HG03442 (cell line): ENCODE data around the gene DYNLRB1.
A peak's percentile ranks its signal among the peaks of the same experiment; 100 is the strongest.
"Not testable (repeated sequence)": the region's sequence is repeated elsewhere in the genome, so short reads cannot be mapped to it uniquely, and the experiment has no call there.

Experiments used
- ATAC-seq: cut with Tn5 transposase; IDR thresholded peaks from one replicate; pipeline ENCODE4 v1.9.1; 2021; ENCODE audit warnings: mild to moderate bottlenecking, moderate library complexity; ENCODE audit not compliant: unreplicated experiment

The DYNLRB1 gene

DNA sequence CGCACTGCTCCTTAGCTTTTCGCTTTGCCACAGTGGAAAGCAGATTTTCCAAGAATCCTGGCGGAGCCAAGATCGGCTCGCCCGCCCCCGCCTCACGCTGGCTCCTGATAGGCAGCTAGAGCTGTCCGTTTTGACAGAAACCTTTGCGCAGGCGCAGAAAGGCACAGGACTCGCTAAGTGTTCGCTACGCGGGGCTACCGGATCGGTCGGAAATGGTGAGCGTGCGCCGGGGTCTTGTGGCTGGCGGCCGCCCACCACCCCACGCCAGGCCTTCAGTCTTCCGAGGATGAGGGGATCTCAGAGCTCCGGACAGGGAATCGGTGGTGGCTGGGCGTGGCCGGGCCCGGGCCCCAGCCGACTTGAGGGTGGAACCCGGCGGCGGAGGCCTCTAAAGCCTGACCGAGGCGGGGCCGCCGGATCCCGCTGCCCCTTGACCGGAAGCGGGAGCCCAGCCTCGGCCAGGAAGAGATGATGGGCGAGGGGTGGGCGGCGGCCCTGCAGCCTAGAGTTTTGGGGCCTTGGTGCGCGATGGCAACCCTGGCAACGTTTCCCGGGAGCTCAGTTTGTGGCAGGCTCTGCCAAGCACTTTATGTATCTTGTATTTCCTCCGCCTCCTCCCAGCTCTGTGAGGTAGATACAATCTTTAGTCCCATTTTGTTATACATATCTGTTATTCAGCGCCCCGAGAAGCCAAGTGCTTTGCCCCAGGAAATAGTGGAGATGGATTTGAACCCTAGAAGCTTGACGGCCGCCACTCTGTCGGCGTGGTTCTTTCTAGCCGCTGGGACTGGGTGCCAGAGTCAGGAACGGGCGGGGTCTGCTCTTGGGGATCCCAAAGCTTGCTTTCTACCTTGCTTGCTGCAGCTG lies at the start of gene DYNLRB1:
TSS of gene DYNLRB1 (plus strand) at position 176 of the 867 bp plus-strand sequence. CDS start at position 213, 37 bp downstream.
- ATAC-seq, result peak; percentile 64

DNA sequence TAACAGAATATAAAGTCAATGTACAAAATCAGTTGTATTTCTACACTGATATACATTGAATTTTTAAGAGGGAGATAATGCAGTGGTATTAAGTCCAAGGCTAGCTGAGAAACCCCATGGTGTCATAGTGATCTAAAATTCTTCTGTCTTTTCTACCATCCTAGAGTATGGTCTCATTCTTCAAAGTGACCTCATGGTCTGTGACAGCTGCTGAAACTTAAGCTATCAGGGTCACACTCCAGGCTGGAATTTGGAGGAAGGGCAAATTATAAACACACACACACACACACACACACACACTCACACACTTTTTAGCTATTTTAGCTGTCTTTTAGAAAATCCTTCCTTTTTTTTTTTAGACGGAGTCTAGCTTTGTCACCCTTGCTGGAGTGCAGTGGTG lies 47.3 kb upstream of the DYNLRB1 start:
- ATAC-seq, result no peak

- ATAC-seq, result no peak
Observed at GRCh38 chr20:34472246-34472925, 43.8 kb upstream of the DYNLRB1 start.

GRCh38 chr20:34473262-34473883 lies 42.8 kb upstream of the DYNLRB1 start:
- ATAC-seq, result no peak

DNA sequence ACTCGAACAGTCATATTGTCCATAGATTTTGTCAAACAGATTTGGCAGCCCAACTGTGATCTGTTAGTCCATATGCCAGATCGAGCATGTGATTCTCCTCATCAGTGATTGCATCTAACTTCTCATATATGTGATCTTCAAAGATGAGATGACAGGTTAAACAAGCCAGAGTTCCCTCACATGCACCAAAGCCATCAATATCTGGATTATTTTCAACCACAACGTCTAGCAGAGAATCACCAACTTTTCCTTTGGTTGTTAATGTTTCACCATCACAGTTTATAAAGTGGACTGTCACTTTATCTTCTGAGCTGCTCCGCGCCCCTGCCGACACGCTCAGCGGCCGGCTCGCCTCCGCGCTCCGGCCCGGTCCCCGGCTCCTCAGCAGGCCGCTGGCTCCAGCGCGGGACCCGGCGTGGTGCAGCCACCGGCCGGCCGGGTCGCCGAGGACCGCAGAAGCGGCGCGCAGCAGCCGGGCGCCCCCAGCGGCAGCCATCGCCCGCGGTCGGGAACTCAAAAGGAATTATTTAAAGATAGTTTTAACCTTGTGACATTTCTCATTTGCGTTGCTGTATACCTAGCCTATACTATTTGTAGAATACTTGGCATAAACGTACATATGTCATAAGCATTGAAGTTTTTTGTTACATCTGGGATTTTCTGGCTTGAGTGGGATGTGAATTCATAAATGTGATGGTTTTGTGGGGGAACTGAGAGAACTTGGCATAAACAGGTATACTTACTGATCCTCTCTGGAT lies 40.1 kb upstream of the DYNLRB1 start:
- no peak for ATAC-seq

- ATAC-seq, result no peak
Observed at GRCh38 chr20:34479627-34480026, 36.6 kb upstream of the DYNLRB1 start.

DNA sequence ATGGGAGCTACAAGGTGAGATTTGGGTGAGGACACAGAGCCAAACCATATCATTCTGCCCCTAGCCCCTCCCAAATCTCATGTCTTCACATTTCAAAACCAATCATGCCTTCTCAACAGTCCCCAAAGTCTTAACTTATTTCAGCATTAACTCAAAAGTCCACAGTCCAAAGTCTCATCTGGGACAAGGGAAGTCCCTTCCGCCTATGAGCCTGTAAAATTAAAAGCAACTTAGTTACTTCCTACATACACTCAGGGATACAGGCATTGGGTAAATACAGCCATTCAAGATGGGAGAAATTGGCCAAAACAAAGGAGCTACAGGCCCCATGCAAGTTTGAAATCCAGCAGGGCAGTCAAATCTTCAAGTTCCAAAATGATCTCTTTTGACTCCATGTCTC lies 34.1 kb upstream of the DYNLRB1 start:
- ATAC-seq, result not testable (repeated sequence)

DNA sequence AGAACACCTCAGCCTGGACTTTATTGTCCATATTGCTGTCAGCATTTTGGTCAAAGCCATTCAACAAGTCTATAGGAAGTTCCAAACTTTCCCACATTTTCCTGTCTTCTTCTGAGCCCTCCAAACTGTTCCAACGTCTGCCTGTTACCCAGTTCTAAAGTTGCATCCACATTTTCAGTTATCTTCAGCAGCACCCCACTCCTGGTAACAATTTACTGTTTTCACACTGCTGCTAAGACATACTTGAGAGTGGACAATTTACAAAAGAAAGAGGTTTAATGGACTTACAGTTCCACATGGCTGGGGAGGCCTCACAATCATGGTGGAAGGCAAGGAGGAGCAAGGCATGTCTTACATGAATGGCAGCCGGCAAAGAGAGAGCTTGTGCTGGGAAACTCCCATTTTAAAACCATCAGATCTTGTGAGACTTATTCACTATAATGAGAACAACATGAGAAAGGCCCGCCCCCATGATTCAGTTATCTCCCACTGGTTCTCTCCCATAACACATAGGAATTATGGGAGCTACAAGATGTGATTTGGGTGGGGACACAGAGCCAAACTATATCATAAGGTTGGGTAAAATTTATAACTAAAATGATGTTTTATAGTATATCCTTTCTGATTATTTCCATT lies 32.5 kb upstream of the DYNLRB1 start:
- ATAC-seq, result not testable (repeated sequence)

DNA sequence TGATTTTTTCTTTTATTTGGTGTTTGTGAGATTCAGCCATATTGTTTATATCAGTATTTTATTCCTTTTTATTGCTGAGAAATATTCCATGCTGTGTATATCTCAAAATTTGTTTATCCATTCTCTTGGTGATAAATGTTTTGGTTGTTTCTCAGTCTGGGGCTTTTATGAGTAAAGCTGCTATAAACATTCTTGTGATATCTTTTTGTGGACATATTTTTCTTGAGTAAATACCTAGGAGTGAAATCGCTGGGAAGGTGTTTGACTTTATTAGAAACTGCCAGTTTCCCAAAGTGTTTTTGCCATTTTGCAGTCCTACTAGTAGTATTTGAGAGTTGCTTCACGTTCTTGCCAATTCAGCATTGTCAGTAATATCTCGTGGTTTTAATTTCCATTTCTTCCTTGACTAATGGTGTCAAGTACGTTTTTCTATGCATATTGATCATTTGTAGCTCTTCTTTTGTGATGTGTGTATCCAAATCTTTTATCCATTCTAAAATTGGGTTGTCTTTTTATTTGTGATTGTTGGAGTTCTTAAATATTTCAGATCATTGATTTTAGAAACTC lies 31.1 kb upstream of the DYNLRB1 start:
- ATAC-seq, result no peak

GRCh38 chr20:34491226-34491931 lies 24.8 kb upstream of the DYNLRB1 start:
- no peak for ATAC-seq

GRCh38 chr20:34491932-34492509 lies 24.2 kb upstream of the DYNLRB1 start:
- no peak for ATAC-seq

DNA sequence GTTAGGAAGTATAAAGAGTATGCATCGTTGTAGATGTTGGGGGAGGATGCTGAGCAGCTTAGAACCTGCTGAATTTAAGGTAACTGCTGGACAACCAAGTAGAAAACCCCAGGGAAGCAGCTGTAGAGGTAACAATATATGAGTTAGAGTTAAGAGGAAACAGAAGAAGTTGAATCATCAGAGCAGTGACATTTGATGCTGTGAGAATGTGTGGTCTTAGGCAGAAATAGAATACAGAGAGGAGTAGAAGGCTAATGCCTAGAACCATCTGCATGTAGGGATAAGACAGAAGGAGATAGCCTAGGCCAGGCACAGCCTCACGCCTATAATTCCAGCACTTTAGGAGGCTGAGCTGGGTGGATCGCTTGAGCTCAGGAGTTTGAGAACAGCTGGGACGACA lies 22.6 kb upstream of the DYNLRB1 start:
- no peak for ATAC-seq

- ATAC-seq, result no peak
Observed at GRCh38 chr20:34495307-34495706, 20.9 kb upstream of the DYNLRB1 start.

- no peak for ATAC-seq
Observed at GRCh38 chr20:34495916-34496315, 20.3 kb upstream of the DYNLRB1 start.

GRCh38 chr20:34497596-34497995 lies 18.6 kb upstream of the DYNLRB1 start:
- ATAC-seq, result not testable (repeated sequence)

DNA sequence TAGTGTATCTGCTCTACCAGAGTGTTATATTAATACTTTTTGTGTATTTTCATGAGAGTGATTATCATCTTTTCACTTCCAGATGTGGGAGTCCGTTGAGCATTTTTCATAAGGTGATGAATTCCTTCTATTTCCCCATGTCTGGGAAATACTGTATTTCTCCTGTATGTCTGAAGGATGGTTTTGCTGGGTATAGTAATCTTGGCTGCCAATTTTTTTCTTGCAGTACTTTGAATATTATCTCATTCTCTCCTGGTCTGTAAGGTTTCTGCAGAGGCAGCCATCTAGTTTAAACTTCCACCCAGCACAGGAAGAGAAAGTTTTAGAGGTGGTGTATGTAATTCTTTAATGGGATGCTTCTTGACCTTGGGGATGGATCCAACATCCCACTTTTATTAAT lies 15.4 kb upstream of the DYNLRB1 start:
- no peak for ATAC-seq

- no peak for ATAC-seq
Observed at GRCh38 chr20:34506480-34506879, 9.7 kb upstream of the DYNLRB1 start.

- ATAC-seq, result no peak
Observed at GRCh38 chr20:34507702-34508413, 8.4 kb upstream of the DYNLRB1 start.

- ATAC-seq, result no peak
Observed at GRCh38 chr20:34510575-34510974, 5.6 kb upstream of the DYNLRB1 start.
